ENCODE data around the gene BDP1.

Gene BDP1

DNA sequence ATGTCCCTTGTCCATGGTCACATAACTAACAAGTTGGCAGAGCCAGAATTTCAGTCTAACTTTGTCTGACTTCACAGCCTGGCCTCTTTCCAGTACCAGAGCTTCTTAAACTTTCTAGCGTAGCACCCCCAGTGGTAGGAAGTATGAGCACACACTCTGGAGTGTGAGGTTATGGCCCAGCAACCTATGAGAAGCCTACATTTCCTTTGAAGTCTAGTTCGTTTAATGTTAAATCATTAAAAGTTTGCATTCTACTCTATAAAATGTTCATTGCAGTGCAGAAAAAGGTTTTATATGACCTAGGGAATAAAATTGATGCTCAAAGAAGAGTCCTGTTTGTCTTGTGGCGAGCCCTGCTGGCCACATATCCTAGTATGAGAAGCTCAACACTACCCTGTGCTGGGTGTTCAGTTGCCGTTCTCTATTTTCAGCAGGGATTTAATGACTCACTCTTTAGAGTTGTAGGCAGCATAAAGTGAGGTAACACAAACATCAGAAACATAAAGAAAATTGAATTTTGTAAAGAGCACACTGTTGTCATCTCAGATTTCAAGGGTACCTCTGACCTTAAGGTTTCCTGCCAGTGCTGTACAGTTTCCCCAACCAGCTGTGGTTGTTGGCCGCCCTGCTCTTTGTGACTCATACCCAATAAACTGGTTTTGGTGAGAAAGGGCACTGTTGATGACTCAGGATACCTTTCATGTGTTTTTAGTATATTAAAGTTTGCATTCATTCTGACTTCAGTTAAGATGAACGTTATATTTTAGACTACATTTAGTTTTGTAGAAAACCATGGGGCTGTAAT, 146.0 kb downstream of the BDP1 start:
- TF ChIP-seq, protein P1, sequence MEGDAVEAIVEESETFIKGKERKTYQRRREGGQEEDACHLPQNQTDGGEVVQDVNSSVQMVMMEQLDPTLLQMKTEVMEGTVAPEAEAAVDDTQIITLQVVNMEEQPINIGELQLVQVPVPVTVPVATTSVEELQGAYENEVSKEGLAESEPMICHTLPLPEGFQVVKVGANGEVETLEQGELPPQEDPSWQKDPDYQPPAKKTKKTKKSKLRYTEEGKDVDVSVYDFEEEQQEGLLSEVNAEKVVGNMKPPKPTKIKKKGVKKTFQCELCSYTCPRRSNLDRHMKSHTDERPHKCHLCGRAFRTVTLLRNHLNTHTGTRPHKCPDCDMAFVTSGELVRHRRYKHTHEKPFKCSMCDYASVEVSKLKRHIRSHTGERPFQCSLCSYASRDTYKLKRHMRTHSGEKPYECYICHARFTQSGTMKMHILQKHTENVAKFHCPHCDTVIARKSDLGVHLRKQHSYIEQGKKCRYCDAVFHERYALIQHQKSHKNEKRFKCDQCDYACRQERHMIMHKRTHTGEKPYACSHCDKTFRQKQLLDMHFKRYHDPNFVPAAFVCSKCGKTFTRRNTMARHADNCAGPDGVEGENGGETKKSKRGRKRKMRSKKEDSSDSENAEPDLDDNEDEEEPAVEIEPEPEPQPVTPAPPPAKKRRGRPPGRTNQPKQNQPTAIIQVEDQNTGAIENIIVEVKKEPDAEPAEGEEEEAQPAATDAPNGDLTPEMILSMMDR (IDR thresholded peaks at IDR 0.05), result peak; percentile 87

DNA sequence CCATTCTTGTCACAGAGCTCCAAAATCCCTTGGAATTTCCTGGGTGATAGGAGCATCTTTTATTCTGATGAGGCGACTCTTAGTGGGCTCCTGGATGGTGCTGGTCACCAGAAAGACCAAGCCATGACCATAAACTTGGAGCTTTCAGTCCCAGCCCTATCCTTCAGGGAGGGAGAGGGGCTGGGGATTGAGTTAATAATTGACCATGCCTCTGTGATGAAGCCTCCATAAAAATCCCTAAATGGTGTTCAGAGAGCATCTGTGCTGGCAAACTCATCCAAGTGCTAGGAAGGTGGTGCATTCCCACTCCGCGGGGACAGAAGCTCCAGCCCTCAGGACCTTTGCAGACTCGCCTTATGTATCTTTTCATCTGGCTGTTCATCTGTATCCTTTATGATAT, 160.4 kb downstream of the BDP1 start:
- TF ChIP-seq, protein P1 (IDR thresholded peaks at IDR 0.05), result no peak
